Ureter (tissue), 1 donor: ENCODE measurements around the gene NRIP2. TPM values are rescaled to one million over a fixed set of nuclear protein-coding genes. Genes with fewer than 3 reads are reported as not detected.

ENCODE experiments used
- DNase-seq: peaks from one replicate; pipeline ENCODE4 v3.0.0-alpha.2; 2020; ENCODE audit warnings: low spot score
- total RNA-seq: library from RNA; stranded (reverse); gene quantifications from one replicate; pipeline ENCODE4 v1.2.4, GENCODE V29; 2023
- donor health status: DM: yes; HTN: yes; CAD: no.

NRIP2 gene
- total RNA-seq, 1 donor from 2014 or later, result 3.6 TPM

GRCh38 chr12:2775431-2775830, 59.4 kb downstream of the NRIP2 start:
- no peak for DNase-seq

Other genes starting within 250 kb of the NRIP2 start
- 115 TPM for gene FKBP4, start 40.1 kb downstream of the NRIP2 start, total RNA-seq
- 83.6 TPM for gene ITFG2, start 22.4 kb downstream of the NRIP2 start, total RNA-seq
- gene TEX52, start 22.0 kb upstream of the NRIP2 start, total RNA-seq, result not detected
- gene FOXM1, start 42.1 kb upstream of the NRIP2 start, total RNA-seq, result 1.3 TPM
- 20.1 TPM for gene RHNO1, start 42.2 kb upstream of the NRIP2 start, total RNA-seq
- 13.2 TPM for gene TULP3, start 55.9 kb upstream of the NRIP2 start, total RNA-seq
- gene TEAD4, start 124.4 kb upstream of the NRIP2 start, total RNA-seq, result 15.8 TPM
- gene TSPAN9, start 242.3 kb upstream of the NRIP2 start, total RNA-seq, result 53.0 TPM